Measurements from ENCODE around the gene HSF5.

The HSF5 gene

DNA sequence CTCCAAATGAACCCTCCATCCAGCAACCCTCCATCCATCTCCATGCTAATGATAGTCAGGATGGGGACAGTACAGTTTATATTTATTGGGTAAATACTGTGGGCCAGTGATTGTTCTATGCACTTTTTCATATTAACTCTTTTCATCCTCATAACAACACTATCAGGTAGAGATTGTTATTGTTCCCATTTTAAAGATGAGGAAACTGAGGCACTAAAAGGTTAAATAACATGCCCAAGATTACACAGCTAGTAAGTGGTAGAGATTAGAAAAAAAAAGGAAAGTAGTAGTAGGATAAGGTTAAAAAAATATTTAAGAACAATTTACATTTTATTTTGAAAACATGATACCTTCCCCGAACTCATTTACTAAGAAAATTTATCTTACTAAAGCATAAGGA, 114.3 kb downstream of the HSF5 start:
- DNase-seq (ENCODE audit: low spot score in 2 of 2) (no peak), ATAC-seq (replicated peaks; ENCODE audit: extremely low read depth, poor library complexity, severe bottlenecking) (no peak)
- no peaks in the 10 kb centered on the region for H3K27me3 Mint-ChIP-seq
- no peaks in the 10 kb centered on the region for H3K9me3 Mint-ChIP-seq
- peaks cover 45% of the 10 kb centered on the region for H3K4me1 Mint-ChIP-seq
- H3K4me3 Mint-ChIP-seq = no peak overlapping the region
- no peak overlapping the region for H3K27ac Mint-ChIP-seq (ENCODE audit: low read depth)
- H3K36me3 Mint-ChIP-seq (ENCODE audit: insufficient read depth) = peaks cover 8% of the 10 kb centered on the region

DNA sequence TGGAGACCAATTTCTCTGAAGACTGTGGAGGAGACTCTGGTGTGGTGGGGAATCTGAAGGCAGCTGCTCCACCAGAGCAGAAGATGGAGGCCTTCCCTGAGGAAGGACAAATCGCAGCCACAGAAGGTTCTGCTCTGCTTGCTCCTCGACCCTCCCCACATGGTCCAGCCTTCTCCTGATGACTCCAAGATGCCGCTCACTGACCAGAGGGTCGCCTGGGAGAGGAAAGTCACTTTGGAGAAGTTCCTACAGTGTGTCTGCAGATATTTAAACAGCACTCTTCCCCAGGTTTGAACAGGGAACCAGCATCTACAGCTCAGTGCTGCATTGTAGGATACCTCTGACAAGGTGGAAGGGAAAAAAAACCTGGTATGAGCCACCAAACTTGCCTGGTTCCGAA, 115.2 kb downstream of the HSF5 start:
- H3K4me1 Mint-ChIP-seq = peaks cover 47% of the 10 kb centered on the region
- peaks cover 8% of the 10 kb centered on the region for H3K36me3 Mint-ChIP-seq (ENCODE audit: insufficient read depth)
- H3K27me3 Mint-ChIP-seq = no peaks in the 10 kb centered on the region
- H3K27ac Mint-ChIP-seq (ENCODE audit: low read depth) = no peak overlapping the region
- ATAC-seq (replicated peaks; ENCODE audit: extremely low read depth, poor library complexity, severe bottlenecking) = no peak
- H3K4me3 Mint-ChIP-seq = no peak overlapping the region
- DNase-seq (ENCODE audit: low spot score in 2 of 2) = no peak
- no peaks in the 10 kb centered on the region for H3K9me3 Mint-ChIP-seq

DNA sequence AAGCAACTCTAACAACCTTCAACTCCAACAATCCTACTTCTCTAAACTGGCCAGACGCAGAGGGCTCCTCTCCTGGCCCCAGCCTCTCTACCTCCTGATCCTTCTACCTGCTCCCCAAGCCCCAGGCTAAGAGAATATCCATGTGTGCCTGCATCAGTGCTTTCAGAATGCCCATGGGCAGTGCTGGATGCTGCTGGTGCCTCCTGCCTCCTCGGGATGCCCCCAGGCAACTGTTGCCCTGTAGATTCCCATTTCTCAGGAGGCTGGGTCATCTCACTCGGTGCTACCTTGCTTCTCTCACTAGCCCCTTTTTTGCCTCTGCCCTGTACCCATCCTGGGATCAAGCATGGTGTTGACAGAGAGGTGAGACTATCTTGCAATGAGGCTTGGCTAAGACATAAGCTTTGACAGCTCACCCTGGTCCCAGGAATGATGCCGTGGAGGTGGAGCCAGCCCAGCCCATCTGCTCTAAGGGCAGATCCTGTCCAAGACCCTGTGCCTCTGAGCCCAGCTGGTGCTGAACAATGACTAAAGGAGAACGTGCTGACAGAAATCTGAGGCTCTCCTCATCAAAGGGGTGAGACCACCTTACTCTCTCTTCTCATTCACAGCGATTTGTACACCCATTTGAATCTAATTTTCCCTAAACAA, 116.8 kb downstream of the HSF5 start:
- Mint-ChIP-seq H3K27me3 (no peaks in the 10 kb centered on the region), H3K36me3 (ENCODE audit: insufficient read depth) (peaks cover 8% of the 10 kb centered on the region), H3K9me3 (no peaks in the 10 kb centered on the region), H3K4me1 (peaks cover 47% of the 10 kb centered on the region), H3K27ac (ENCODE audit: low read depth) (peak overlapping the region; percentile 88), H3K4me3 (peak overlapping the region; percentile 71)
- no peak for ATAC-seq (replicated peaks; ENCODE audit: extremely low read depth, poor library complexity, severe bottlenecking)
- DNase-seq (ENCODE audit: low spot score in 2 of 2) = no peak

DNA sequence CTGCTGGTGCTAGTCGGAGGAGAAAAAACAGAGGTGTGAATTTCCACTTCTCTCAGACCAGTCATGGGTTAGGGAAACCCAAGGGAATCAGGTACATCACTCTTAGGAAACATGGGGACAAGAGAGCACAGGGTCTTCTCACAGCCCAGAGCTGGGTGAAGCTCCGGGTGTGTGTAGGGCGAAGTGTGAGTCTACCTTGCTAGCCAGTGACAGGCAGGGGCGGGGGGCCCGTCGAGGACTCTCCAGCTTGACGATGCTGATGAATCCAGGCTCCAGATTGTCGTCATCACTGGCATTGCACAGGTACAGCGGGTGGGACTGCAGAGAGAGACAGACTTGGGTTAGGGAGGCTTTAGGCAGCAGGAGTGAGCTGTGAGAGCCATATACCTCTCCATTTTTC, 117.5 kb downstream of the HSF5 start:
- peak overlapping the region; percentile 88 for H3K27ac Mint-ChIP-seq (ENCODE audit: low read depth)
- DNase-seq (ENCODE audit: low spot score in 2 of 2) = no peak
- H3K9me3 Mint-ChIP-seq = no peaks in the 10 kb centered on the region
- H3K4me1 Mint-ChIP-seq = peaks cover 47% of the 10 kb centered on the region
- no peaks in the 10 kb centered on the region for H3K27me3 Mint-ChIP-seq
- peak overlapping the region; percentile 71 for H3K4me3 Mint-ChIP-seq
- H3K36me3 Mint-ChIP-seq (ENCODE audit: insufficient read depth) = peaks cover 8% of the 10 kb centered on the region
- no peak for ATAC-seq (replicated peaks; ENCODE audit: extremely low read depth, poor library complexity, severe bottlenecking)

DNA sequence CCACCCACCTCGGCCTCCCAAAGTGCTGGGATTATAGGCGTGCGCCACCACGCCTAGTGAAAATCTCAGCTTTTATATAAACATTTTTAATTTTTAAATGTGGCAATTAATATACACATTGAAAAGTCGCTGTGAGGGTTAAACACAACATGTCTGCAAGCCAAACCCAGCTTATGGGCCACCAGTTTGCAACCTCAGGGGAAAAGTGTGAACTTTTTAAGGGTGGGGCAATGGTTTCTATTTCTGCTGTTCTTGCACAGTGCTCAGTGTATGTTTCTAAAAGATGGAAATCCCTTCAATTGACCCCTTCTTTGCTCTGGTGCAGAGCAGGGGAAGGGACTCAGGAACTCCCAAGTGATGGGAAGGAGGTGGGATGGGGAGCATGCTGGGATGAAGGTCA, 117.9 kb downstream of the HSF5 start:
- peaks cover 47% of the 10 kb centered on the region for H3K4me1 Mint-ChIP-seq
- H3K27me3 Mint-ChIP-seq = no peaks in the 10 kb centered on the region
- ATAC-seq (replicated peaks; ENCODE audit: extremely low read depth, poor library complexity, severe bottlenecking) (peak; percentile 85), DNase-seq (ENCODE audit: low spot score in 2 of 2) (no peak)
- peak overlapping the region; percentile 88 for H3K27ac Mint-ChIP-seq (ENCODE audit: low read depth)
- H3K4me3 Mint-ChIP-seq = peak overlapping the region; percentile 71
- H3K9me3 Mint-ChIP-seq = no peaks in the 10 kb centered on the region
- H3K36me3 Mint-ChIP-seq (ENCODE audit: insufficient read depth) = peaks cover 8% of the 10 kb centered on the region

Measured in central memory CD8-positive, alpha-beta T cell (primary cell).